Testis (tissue), 2 donors: ENCODE results near the gene MLH3.

Experiments used
- POLR2A ChIP-seq: fragments of 450-650 bp; IDR thresholded peaks from one replicate; pipeline ENCODE4 v1.6.1; 2017; ENCODE audit warnings: antibody characterized with exemption, mild to moderate bottlenecking, moderate library complexity
- TF ChIP-seq, protein P1 (sequence below), 3 experiments: fragments of 450-650 bp in 2 of 3; fragments of 200-600 bp in 1 of 3; sonication (generic) in 1 of 3; IDR thresholded peaks; one replicate each; pipeline ENCODE4 v1.5.1; 2016 to 2019; ENCODE audit warnings: antibody characterized with exemption in 3 of 3, mild to moderate bottlenecking in 2 of 3, moderate library complexity in 1 of 3

DNA sequence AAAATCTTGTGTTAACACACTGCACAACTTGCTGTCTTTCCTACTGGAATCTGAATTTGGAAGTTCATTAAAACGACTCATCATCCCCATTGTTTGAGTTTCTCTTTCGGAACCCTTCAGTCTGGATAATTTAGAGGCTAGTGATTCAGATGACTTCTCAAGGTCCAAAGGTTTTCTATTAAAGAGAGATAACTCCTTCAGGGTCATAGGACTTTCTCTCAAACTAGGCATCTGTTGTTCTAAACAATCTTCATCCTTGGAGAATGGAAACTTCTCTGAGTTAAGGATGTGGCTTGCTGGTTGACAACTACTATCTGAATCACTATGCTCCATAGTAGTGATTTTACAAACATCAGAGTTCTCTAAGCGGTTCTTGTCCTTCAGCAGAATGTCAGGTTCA, 4.4 kb downstream of the MLH3 start:
- TF ChIP-seq, protein P1, sequence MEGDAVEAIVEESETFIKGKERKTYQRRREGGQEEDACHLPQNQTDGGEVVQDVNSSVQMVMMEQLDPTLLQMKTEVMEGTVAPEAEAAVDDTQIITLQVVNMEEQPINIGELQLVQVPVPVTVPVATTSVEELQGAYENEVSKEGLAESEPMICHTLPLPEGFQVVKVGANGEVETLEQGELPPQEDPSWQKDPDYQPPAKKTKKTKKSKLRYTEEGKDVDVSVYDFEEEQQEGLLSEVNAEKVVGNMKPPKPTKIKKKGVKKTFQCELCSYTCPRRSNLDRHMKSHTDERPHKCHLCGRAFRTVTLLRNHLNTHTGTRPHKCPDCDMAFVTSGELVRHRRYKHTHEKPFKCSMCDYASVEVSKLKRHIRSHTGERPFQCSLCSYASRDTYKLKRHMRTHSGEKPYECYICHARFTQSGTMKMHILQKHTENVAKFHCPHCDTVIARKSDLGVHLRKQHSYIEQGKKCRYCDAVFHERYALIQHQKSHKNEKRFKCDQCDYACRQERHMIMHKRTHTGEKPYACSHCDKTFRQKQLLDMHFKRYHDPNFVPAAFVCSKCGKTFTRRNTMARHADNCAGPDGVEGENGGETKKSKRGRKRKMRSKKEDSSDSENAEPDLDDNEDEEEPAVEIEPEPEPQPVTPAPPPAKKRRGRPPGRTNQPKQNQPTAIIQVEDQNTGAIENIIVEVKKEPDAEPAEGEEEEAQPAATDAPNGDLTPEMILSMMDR (IDR thresholded peaks at IDR 0.05) = no peak
- TF ChIP-seq POLR2A = no peak
